Measurements from ENCODE around the gene SDC4.

DNA sequence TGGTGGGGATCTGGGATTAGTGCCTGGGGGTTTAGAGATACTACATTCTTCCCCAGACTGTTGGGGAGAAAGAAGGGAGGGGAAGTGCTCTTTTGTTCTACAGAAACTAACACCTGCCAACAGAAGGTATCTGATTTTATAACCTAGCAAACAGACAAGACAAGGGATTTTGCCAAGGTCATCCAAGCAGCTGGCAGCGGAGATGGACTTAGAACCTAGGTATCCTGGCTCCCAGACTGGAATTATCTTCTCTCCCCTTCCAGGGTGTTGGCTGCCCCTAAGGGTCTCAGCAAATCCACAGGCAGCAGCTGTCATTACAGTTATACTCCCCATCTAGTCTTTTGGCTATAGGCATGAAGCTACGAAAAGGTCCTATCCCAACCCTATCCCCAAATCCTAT, 8.4 kb downstream of the SDC4 start:
- TF ChIP-seq GATA2 (IDR thresholded peaks at IDR 0.05; ENCODE audit: low read depth, low read length) (no peak), GATA3 (IDR thresholded peaks at IDR 0.05; ENCODE audit: low read depth, low read length) (no peak)

Data from SH-SY5Y (cell line).